T-cell (primary cell): Measurements from ENCODE around the gene DEDD2. TPM values are rescaled to one million over a fixed set of nuclear protein-coding genes. Genes with fewer than 3 reads are reported as not detected.

Source experiments
- ATAC-seq, 4 experiments: fragments of 200-7000 bp in 3 of 4; fragments of 150-1000 bp in 1 of 4; cut with Tn5 transposase; replicated peaks in 1 of 4; 1 replicate in 3 of 4; 2 replicates in 1 of 4; pipeline ENCODE4 v1.10.0; 2021; ENCODE audit warnings: moderate library complexity in 3 of 4, mild to moderate bottlenecking in 2 of 4, moderate number of reproducible peaks in 1 of 4
- CTCF ChIA-PET, 2 donors: fragments of 300-600 bp; sonication (Branson Sonifier 250); formaldehyde crosslinking; loops; one replicate each; lab custom pipeline; 2022; ENCODE audit warnings: antibody characterized with exemption in 2 of 2; lab: Charles Lee
- POLR2A ChIA-PET, 2 donors: fragments of 300-600 bp; sonication (Branson Sonifier 250); formaldehyde crosslinking; loops; one replicate each; lab custom pipeline; 2022; ENCODE audit warnings: antibody characterized with exemption in 2 of 2; lab: Charles Lee
- DNase-seq, 35 experiments: peaks; one replicate each; pipeline versions ENCODE4 v3.0.0 to v3.0.0-alpha.2; 2013 to 2023
- H3K27ac ChIP-seq: one replicate; pipeline ENCODE4 v1.5.1; 2013; ENCODE audit warnings: low read length
- H3K27me3 ChIP-seq, 2 experiments: replicated peaks in 1 of 2; 1 replicate in 1 of 2; 2 replicates in 1 of 2; pipeline versions ENCODE4 v1.6.1 to v1.7.0; 2013; ENCODE audit warnings: low read length in 1 of 2, mixed read lengths in 1 of 2; ENCODE audit not compliant: control insufficient read depth in 2 of 2, insufficient read depth in 2 of 2; ENCODE audit errors: extremely low read depth in 1 of 2
- H3K36me3 ChIP-seq, 2 donors: 1 replicate in 1 of 2; 2 replicates in 1 of 2; pipeline versions ENCODE4 v1.6.1 to v1.7.0; 2013; ENCODE audit warnings: low read length in 1 of 2; ENCODE audit not compliant: control insufficient read depth in 2 of 2, insufficient read depth in 1 of 2; ENCODE audit errors: extremely low read depth in 1 of 2
- H3K4me1 ChIP-seq, 2 experiments: 1 replicate in 1 of 2; 2 replicates in 1 of 2; pipeline versions ENCODE4 v1.6.1 to v1.7.0; 2013; ENCODE audit warnings: low read length in 2 of 2, mixed read lengths in 1 of 2; ENCODE audit not compliant: insufficient read depth in 2 of 2, control insufficient read depth in 1 of 2; ENCODE audit errors: extremely low read depth in 1 of 2
- H3K4me3 ChIP-seq, 2 donors: 1 replicate in 1 of 2; 2 replicates in 1 of 2; pipeline versions ENCODE4 v1.5.1 to v1.7.0; 2013; ENCODE audit warnings: mild to moderate bottlenecking in 2 of 2, low read length in 1 of 2, moderate library complexity in 1 of 2; ENCODE audit not compliant: control insufficient read depth in 1 of 2; ENCODE audit errors: extremely low read depth in 1 of 2
- H3K9me3 ChIP-seq: 2 replicates; pipeline ENCODE4 v1.7.0; 2013
- H3K27ac Mint-ChIP-seq, 2 donors: one replicate each; pipeline ENCODE4 v1.8.0; 2020 to 2021; ENCODE audit warnings: mild to moderate bottlenecking in 2 of 2, mixed read lengths in 2 of 2
- H3K27me3 Mint-ChIP-seq, 2 donors: one replicate each; pipeline ENCODE4 v1.8.0; 2021 to 2022; ENCODE audit warnings: mixed read lengths in 2 of 2
- H3K36me3 Mint-ChIP-seq: one replicate; pipeline ENCODE4 v1.8.0; 2021; ENCODE audit warnings: mixed read lengths
- H3K4me1 Mint-ChIP-seq, 3 donors: one replicate each; pipeline ENCODE4 v1.8.0; 2020 to 2022; ENCODE audit warnings: mixed read lengths in 3 of 3, mild to moderate bottlenecking in 1 of 3
- H3K4me3 Mint-ChIP-seq, 3 donors: one replicate each; pipeline ENCODE4 v1.8.0; 2020 to 2022; ENCODE audit warnings: mild to moderate bottlenecking in 3 of 3, mixed read lengths in 3 of 3, moderate library complexity in 3 of 3
- H3K9me3 Mint-ChIP-seq, 3 donors: one replicate each; pipeline ENCODE4 v1.8.0; 2020 to 2022; ENCODE audit warnings: mixed read lengths in 3 of 3
- WGBS: methylation state at CpG from one replicate; pipeline ENCODE4 v1.1.5; 2013; ENCODE audit warnings: missing lambda C conversion rate; ENCODE audit not compliant: insufficient coverage; 5-methylcytosine and 5-hydroxymethylcytosine counted together
- total RNA-seq, 35 experiments: library from RNA in 6 of 35; stranded (reverse) in 6 of 35; fragments of 120-200 nt in 1 of 35; gene quantifications; one replicate each; pipeline versions ENCODE4 v1.2.1 to v1.2.4 and lab custom pipeline; 2013 to 2026

Gene DEDD2
- total RNA-seq, 5 donors from 2014 or later (not counting 1 experiment from before 2014, with no cell fraction given), result 67.6 to 82.8 (median 71.0) TPM

GRCh38 chr19:42202290-42202880 is 15.1 kb downstream of the DEDD2 start:
- WGBS, result 36% methylated on average over 3 of the region's 5 CpGs
- Mint-ChIP-seq H3K36me3 (peaks cover 46% of the 10 kb centered on the region), H3K4me1 (peaks cover 87 to 94% (median 91%) of the 10 kb centered on the region in 3 donors), H3K4me3 (peak overlapping the region; percentile 38 to 94 (median 46)), H3K27ac (peak overlapping the region; percentile 92 to 95), H3K9me3 (no peaks in the 10 kb centered on the region), H3K27me3 (no peaks in the 10 kb centered on the region)
- ChIA-PET CTCF (no interaction called here), POLR2A (interaction anchor here (0.5 kb wide), 3 partner anchors 9 to 26 kb away, joined by 4 to 13 read pairs (median 4); no protein-coding TSS in a partner anchor)
- Histone ChIP-seq H3K27ac (peak overlapping the region; percentile 94), H3K36me3 (peaks cover 7 to 68% of the 10 kb centered on the region in 2 donors), H3K9me3 (no peaks in the 10 kb centered on the region), H3K4me3 (peak overlapping the region in 1 of 2 donors; percentile 32), H3K27me3 (no peaks in the 10 kb centered on the region), H3K4me1 (peaks cover 54 to 91% of the 10 kb centered on the region in 2 experiments)
- DNase-seq, result no peak
- no peak for ATAC-seq

- Histone ChIP-seq H3K27me3 (no peaks in the 10 kb centered on the region), H3K4me1 (peaks cover 60 to 91% of the 10 kb centered on the region in 2 experiments), H3K27ac (peak overlapping the region; percentile 94), H3K36me3 (peaks cover 5 to 65% of the 10 kb centered on the region in 2 donors), H3K4me3 (peak overlapping the region; percentile 6 to 8), H3K9me3 (no peaks in the 10 kb centered on the region)
- ChIA-PET CTCF (interaction anchor here (0.5 to 1.2 kb wide), 2 partner anchors 13 to 113 kb away, joined by 3 to 7 read pairs; no protein-coding TSS in a partner anchor), POLR2A (interaction anchor here (0.5 kb wide), 3 partner anchors 9 to 25 kb away, joined by 4 to 13 read pairs (median 4); no protein-coding TSS in a partner anchor)
- H3K27me3 Mint-ChIP-seq, result no peaks in the 10 kb centered on the region
- H3K4me1 Mint-ChIP-seq, result peaks cover 90 to 94% (median 93%) of the 10 kb centered on the region in 3 donors
- no peaks in the 10 kb centered on the region for H3K9me3 Mint-ChIP-seq
- peak in 32 of 35 experiments; percentile 29 to 73 (median 48) for DNase-seq
- peak overlapping the region; percentile 57 to 94 (median 73) for H3K4me3 Mint-ChIP-seq
- H3K36me3 Mint-ChIP-seq, result peaks cover 47% of the 10 kb centered on the region
- 16% methylated on average over 6 of the region's 6 CpGs for WGBS
- ATAC-seq, result peak; percentile 4 to 36 (median 19)
- peak overlapping the region; percentile 92 to 95 for H3K27ac Mint-ChIP-seq
Measured at GRCh38 chr19:42201489-42202289, 15.8 kb downstream of the DEDD2 start.

GRCh38 chr19:42200116-42200715 is 17.3 kb downstream of the DEDD2 start:
- H3K9me3 Mint-ChIP-seq, result no peaks in the 10 kb centered on the region
- Histone ChIP-seq H3K36me3 (peaks cover 3 to 59% of the 10 kb centered on the region in 2 donors), H3K27me3 (no peaks in the 10 kb centered on the region), H3K27ac (peak overlapping the region; percentile 94), H3K4me1 (peaks cover 60 to 98% of the 10 kb centered on the region in 2 experiments), H3K9me3 (no peaks in the 10 kb centered on the region), H3K4me3 (peak overlapping the region; percentile 57)
- peak overlapping the region; percentile 92 to 95 for H3K27ac Mint-ChIP-seq
- H3K4me1 Mint-ChIP-seq, result peaks cover 90 to 95% (median 92%) of the 10 kb centered on the region in 3 donors
- DNase-seq (peak in 1 of 35 experiments; percentile 31), ATAC-seq (peak in 1 of 4 experiments; percentile 1)
- 40% methylated on average over 2 of the region's 5 CpGs for WGBS
- no peaks in the 10 kb centered on the region for H3K27me3 Mint-ChIP-seq
- peaks cover 49% of the 10 kb centered on the region for H3K36me3 Mint-ChIP-seq
- H3K4me3 Mint-ChIP-seq, result peak overlapping the region; percentile 69 to 94 (median 79)
- POLR2A ChIA-PET, result no interaction called here
- CTCF ChIA-PET, result interaction anchor here in 1 of 2 donors (0.5 to 1.8 kb wide), 5 partner anchors 15 to 1310 kb away, joined by 3 to 9 read pairs (median 5); partner anchors contain the start of genes GSK3A and ZNF526

- Histone ChIP-seq H3K4me1 (peaks cover 59 to 95% of the 10 kb centered on the region in 2 experiments), H3K9me3 (no peaks in the 10 kb centered on the region), H3K27me3 (no peaks in the 10 kb centered on the region), H3K36me3 (peaks cover 3 to 53% of the 10 kb centered on the region in 2 donors), H3K27ac (peak overlapping the region; percentile 94), H3K4me3 (peak overlapping the region; percentile 57)
- ChIA-PET POLR2A (no interaction called here), CTCF (interaction anchor here in 1 of 2 donors (0.5 to 1.8 kb wide), 7 partner anchors 8 to 1310 kb away, joined by 3 to 9 read pairs (median 4); partner anchors contain the start of genes GSK3A and ZNF526)
- ATAC-seq, result peak; percentile 41 to 55 (median 50)
- under 1% methylated on average over 23 of the region's 32 CpGs for WGBS
- peak overlapping the region; percentile 92 to 95 for H3K27ac Mint-ChIP-seq
- H3K36me3 Mint-ChIP-seq, result peaks cover 43% of the 10 kb centered on the region
- peak in 26 of 35 experiments; percentile 19 to 67 (median 36) for DNase-seq
- no peaks in the 10 kb centered on the region for H3K9me3 Mint-ChIP-seq
- no peaks in the 10 kb centered on the region for H3K27me3 Mint-ChIP-seq
- peak overlapping the region; percentile 69 to 94 (median 79) for H3K4me3 Mint-ChIP-seq
- H3K4me1 Mint-ChIP-seq, result peaks cover 84 to 89% (median 85%) of the 10 kb centered on the region in 3 donors
Measured at GRCh38 chr19:42199440-42200115, 17.9 kb downstream of the DEDD2 start.

- no peaks in the 10 kb centered on the region for H3K9me3 ChIP-seq
- CTCF ChIA-PET, result interaction anchor here in 1 of 2 donors (0.7 to 1.8 kb wide), 6 partner anchors 8 to 80 kb away, joined by 3 to 9 read pairs (median 4); partner anchors contain the start of genes GSK3A and ZNF526
- DNase-seq (peak; percentile 58 to 87 (median 78)), ATAC-seq (peak; percentile 82 to 86 (median 84))
- Mint-ChIP-seq H3K36me3 (peaks cover 37% of the 10 kb centered on the region), H3K27ac (peak overlapping the region; percentile 92 to 95), H3K4me1 (peaks cover 81 to 85% (median 83%) of the 10 kb centered on the region in 3 donors), H3K9me3 (no peaks in the 10 kb centered on the region), H3K27me3 (no peaks in the 10 kb centered on the region), H3K4me3 (peak overlapping the region; percentile 69 to 94 (median 79))
- no peaks in the 10 kb centered on the region for H3K27me3 ChIP-seq
- peak overlapping the region; percentile 57 for H3K4me3 ChIP-seq
- peaks cover 59 to 88% of the 10 kb centered on the region in 2 experiments for H3K4me1 ChIP-seq
- 3% methylated on average over 2 of the region's 7 CpGs for WGBS
- H3K36me3 ChIP-seq, result peaks cover 3 to 46% of the 10 kb centered on the region in 2 donors
- peak overlapping the region; percentile 94 for H3K27ac ChIP-seq
- POLR2A ChIA-PET, result no interaction called here
Measured at GRCh38 chr19:42198676-42199439, 18.6 kb downstream of the DEDD2 start.
